ENCODE data around the gene WWTR1. TPM values are rescaled to one million over a fixed set of nuclear protein-coding genes. Genes with fewer than 3 reads are reported as not detected.
A peak's percentile ranks its signal among the peaks of the same experiment; 100 is the strongest.

Gene WWTR1
- total and polyA plus RNA-seq, 5 donors from 2014 or later = 0.33 to 2.0 (median 1.6) TPM

DNA sequence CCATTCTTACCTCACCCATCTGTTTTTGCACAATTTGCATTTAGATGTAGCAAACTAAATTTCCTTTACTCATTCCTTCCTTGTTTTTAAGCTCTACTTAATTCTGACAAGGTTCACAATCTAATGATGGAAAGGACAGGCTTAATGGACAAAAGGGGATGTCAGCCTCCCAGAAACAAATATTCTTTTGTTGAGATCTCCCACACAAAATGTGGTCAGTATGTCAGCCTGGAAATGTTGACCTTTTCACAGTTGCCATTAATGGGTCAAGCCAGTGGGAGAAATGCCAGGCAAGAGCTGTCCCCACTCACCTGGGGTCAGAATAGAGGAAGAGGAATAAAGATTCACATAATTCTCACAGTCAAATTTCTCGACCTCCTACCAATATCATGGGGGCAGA lies 27.0 kb downstream of the WWTR1 start:
- Histone ChIP-seq H3K9me3 (ENCODE audit: control insufficient read depth in 2 of 2, low read length in 2 of 2) (no peaks in the 10 kb centered on the region), H3K27ac (ENCODE audit: insufficient read depth, low read length, poor library complexity, severe bottlenecking) (no peak overlapping the region), H3K27me3 (ENCODE audit: control insufficient read depth, insufficient read depth, low read length) (no peaks in the 10 kb centered on the region), H3K4me3 (ENCODE audit: low read depth, low read length) (no peak overlapping the region), H3K36me3 (ENCODE audit: control insufficient read depth, insufficient read depth, low read length) (no peaks in the 10 kb centered on the region), H3K4me1 (ENCODE audit: control insufficient read depth, insufficient read depth, low read length, poor library complexity, severe bottlenecking) (no peaks in the 10 kb centered on the region)
- H3K4me3 Mint-ChIP-seq = no peak overlapping the region
- H3K36me3 Mint-ChIP-seq = no peaks in the 10 kb centered on the region
- peaks cover 0 to 4% (median 0%) of the 10 kb centered on the region in 7 donors for H3K9me3 Mint-ChIP-seq
- DNase-seq (no peak), ATAC-seq (ENCODE audit: low read depth in 2 of 2) (no peak)
- no peaks in the 10 kb centered on the region for H3K4me1 Mint-ChIP-seq
- H3K27me3 Mint-ChIP-seq = peaks cover 8% of the 10 kb centered on the region
- no peak overlapping the region for H3K27ac Mint-ChIP-seq

DNA sequence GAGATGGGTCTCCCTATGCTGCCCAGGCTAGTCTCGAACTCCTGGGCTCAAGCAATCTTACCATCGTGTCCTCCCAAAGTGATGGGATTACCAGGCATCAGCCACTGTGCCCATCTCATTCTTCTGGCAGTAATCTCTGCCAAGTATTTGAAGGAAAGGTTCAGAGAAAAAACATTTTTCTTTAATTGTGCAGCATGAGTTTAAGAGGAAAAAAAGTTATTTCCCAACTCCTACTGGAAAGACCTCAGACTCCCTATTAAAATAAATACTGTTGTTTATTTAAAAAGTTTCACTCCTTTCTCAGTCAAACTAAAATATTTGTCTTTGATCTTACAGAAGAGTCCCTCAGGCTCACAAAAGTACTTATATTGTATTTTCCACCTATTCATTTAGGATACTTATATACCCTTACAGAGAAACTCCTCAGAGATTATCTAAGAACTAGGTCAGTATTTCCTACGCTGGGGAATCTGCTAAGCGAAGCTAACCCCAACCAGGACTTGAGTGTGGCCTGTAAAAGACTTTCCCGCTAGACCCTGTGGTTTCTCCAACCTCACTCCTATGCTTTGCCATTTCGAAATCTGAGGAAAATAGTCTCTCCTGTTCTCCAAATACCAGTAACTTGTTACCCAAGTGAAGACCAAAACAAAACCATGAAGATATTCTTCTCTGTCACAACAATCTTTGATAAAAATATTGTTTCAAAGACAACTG lies 28.7 kb downstream of the WWTR1 start:
- H3K27me3 ChIP-seq (ENCODE audit: control insufficient read depth, insufficient read depth, low read length) = no peaks in the 10 kb centered on the region
- peaks cover 8% of the 10 kb centered on the region for H3K27me3 Mint-ChIP-seq
- ATAC-seq (ENCODE audit: low read depth in 2 of 2) = no peak

DNA sequence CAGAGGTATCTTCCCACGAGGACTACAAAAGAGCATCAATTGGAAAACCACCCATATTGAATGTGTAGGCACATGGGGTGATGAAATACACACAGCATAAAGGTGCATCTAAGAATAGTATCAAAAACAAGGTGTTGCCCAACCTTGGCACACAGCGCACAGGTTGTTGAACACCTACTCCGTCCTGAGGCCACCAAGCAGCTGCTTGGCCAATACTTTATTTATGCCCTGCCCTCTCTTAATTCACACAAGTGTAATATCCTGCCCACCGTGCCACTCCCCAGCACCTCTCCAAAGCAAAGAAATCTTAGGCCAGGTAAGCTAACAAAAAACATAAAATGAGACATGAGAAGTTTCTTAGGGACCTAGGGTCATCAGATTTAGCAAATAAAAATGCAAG lies 31.2 kb downstream of the WWTR1 start:
- Mint-ChIP-seq H3K27me3 (peaks cover 4% of the 10 kb centered on the region), H3K4me1 (peaks cover 0 to 4% (median 0%) of the 10 kb centered on the region in 4 donors), H3K36me3 (no peaks in the 10 kb centered on the region), H3K4me3 (no peak overlapping the region), H3K27ac (no peak overlapping the region), H3K9me3 (peaks cover 0 to 3% (median 0%) of the 10 kb centered on the region in 7 donors)
- no peak overlapping the region for H3K27ac ChIP-seq (ENCODE audit: insufficient read depth, low read length, poor library complexity, severe bottlenecking)
- H3K4me3 ChIP-seq (ENCODE audit: low read depth, low read length) = no peak overlapping the region
- DNase-seq = no peak
- ATAC-seq (ENCODE audit: low read depth in 2 of 2) = no peak
- no peaks in the 10 kb centered on the region for H3K9me3 ChIP-seq (ENCODE audit: control insufficient read depth in 2 of 2, low read length in 2 of 2)
- no peaks in the 10 kb centered on the region for H3K4me1 ChIP-seq (ENCODE audit: control insufficient read depth, insufficient read depth, low read length, poor library complexity, severe bottlenecking)
- no peaks in the 10 kb centered on the region for H3K36me3 ChIP-seq (ENCODE audit: control insufficient read depth, insufficient read depth, low read length)
- H3K27me3 ChIP-seq (ENCODE audit: control insufficient read depth, insufficient read depth, low read length) = no peaks in the 10 kb centered on the region

More for the DNA sequence above, 28.7 kb downstream of the WWTR1 start:
- H3K4me3 ChIP-seq (ENCODE audit: low read depth, low read length) = no peak overlapping the region
- H3K36me3 Mint-ChIP-seq = no peaks in the 10 kb centered on the region
- H3K27ac ChIP-seq (ENCODE audit: insufficient read depth, low read length, poor library complexity, severe bottlenecking) = no peak overlapping the region
- H3K27ac Mint-ChIP-seq = no peak overlapping the region
- H3K36me3 ChIP-seq (ENCODE audit: control insufficient read depth, insufficient read depth, low read length) = no peaks in the 10 kb centered on the region
- no peaks in the 10 kb centered on the region for H3K9me3 ChIP-seq (ENCODE audit: control insufficient read depth in 2 of 2, low read length in 2 of 2)
- no peaks in the 10 kb centered on the region for H3K4me1 ChIP-seq (ENCODE audit: control insufficient read depth, insufficient read depth, low read length, poor library complexity, severe bottlenecking)
- H3K4me1 Mint-ChIP-seq = no peaks in the 10 kb centered on the region
- no peak for DNase-seq
- no peak overlapping the region for H3K4me3 Mint-ChIP-seq
- H3K9me3 Mint-ChIP-seq = peaks cover 0 to 4% (median 0%) of the 10 kb centered on the region in 7 donors

GRCh38 chr3:149625795-149626194 lies 32.0 kb downstream of the WWTR1 start:
- Mint-ChIP-seq H3K9me3 (peaks cover 0 to 3% (median 0%) of the 10 kb centered on the region in 7 donors), H3K4me3 (no peak overlapping the region)
- DNase-seq = no peak

DNA sequence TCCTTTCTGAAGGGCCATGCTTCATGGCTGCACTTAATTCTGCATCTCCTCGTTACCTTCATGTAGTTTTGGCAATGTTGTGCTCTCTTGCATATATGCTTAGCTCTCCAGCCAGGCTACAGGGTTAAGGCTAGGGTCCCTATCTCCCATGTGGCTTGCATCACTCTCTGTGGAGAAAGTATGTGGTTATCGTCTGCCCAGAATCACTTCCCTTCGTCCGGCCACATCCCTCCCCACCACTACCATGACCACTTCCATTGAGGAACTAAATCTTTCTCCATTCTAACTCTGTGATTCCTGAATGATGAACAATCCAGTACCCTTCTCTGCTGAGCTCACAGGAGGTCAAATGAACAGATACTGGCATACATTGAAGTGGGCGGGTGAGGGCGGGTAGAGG lies 34.0 kb downstream of the WWTR1 start:
- DNase-seq = no peak
- H3K36me3 Mint-ChIP-seq = no peaks in the 10 kb centered on the region

More at GRCh38 chr3:149625795-149626194, 32.0 kb downstream of the WWTR1 start:
- Mint-ChIP-seq H3K4me1 (peaks cover 0 to 8% (median 6%) of the 10 kb centered on the region in 4 donors), H3K27me3 (peaks cover 4% of the 10 kb centered on the region), H3K36me3 (no peaks in the 10 kb centered on the region), H3K27ac (no peak overlapping the region)
- H3K4me1 ChIP-seq (ENCODE audit: control insufficient read depth, insufficient read depth, low read length, poor library complexity, severe bottlenecking) = peaks cover under 1% of the 10 kb centered on the region
- no peaks in the 10 kb centered on the region for H3K27me3 ChIP-seq (ENCODE audit: control insufficient read depth, insufficient read depth, low read length)
- no peaks in the 10 kb centered on the region for H3K9me3 ChIP-seq (ENCODE audit: control insufficient read depth in 2 of 2, low read length in 2 of 2)
- H3K4me3 ChIP-seq (ENCODE audit: low read depth, low read length) = no peak overlapping the region
- no peak for ATAC-seq (ENCODE audit: low read depth in 2 of 2)
- no peaks in the 10 kb centered on the region for H3K36me3 ChIP-seq (ENCODE audit: control insufficient read depth, insufficient read depth, low read length)
- no peak overlapping the region for H3K27ac ChIP-seq (ENCODE audit: insufficient read depth, low read length, poor library complexity, severe bottlenecking)

DNA sequence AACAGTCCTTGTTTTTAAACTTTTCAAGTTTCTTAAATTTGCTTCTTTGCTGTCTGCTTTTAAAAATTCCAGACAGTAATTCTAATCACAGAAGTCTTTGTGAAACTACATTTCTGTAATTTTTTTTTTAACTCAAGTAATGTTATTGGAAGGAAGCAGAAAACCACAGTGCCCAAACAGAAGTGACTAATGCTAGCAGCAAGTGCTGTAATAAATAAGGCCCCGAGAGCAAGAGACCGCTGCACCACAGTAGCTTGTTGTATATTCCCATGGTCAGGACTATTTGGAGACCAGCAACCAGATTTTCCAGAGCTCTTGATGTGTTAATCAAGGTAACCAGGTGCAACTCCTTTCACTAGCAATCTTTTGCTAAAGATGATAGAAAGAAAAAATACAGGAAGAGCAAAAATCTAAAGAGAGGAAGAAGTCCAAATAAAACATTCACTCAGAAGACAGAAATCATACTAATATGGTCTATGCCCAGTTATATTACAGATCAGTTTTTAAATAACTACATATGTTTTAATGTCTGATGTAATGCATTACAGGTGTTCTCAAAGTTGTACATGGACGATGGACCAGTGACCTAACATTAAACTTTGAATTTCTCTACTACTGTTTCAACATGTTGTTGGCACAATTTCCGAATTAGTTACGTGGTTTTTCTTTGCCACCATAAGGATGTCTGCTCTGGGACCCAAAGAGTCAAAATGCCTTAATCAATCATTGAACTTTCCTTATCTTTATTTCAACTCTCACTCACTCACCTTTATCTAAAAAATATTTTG lies 36.4 kb downstream of the WWTR1 start:
- Mint-ChIP-seq H3K9me3 (peaks cover 0 to 1% (median 0%) of the 10 kb centered on the region in 7 donors), H3K4me1 (peaks cover 2 to 11% (median 6%) of the 10 kb centered on the region in 4 donors), H3K36me3 (no peaks in the 10 kb centered on the region), H3K27ac (peak overlapping the region; percentile 26 to 88 (median 75)), H3K4me3 (peak overlapping the region in 1 of 4 donors; percentile 51), H3K27me3 (no peaks in the 10 kb centered on the region)
- peak overlapping the region; percentile 34 for H3K27ac ChIP-seq (ENCODE audit: insufficient read depth, low read length, poor library complexity, severe bottlenecking)
- H3K4me3 ChIP-seq (ENCODE audit: low read depth, low read length) = peak overlapping the region; percentile 42
- ATAC-seq (ENCODE audit: low read depth in 2 of 2) = no peak
- DNase-seq = peak in 1 of 3 donors; percentile 16
- H3K36me3 ChIP-seq (ENCODE audit: control insufficient read depth, insufficient read depth, low read length) = no peaks in the 10 kb centered on the region
- peaks cover 4% of the 10 kb centered on the region for H3K4me1 ChIP-seq (ENCODE audit: control insufficient read depth, insufficient read depth, low read length, poor library complexity, severe bottlenecking)
- no peaks in the 10 kb centered on the region for H3K9me3 ChIP-seq (ENCODE audit: control insufficient read depth in 2 of 2, low read length in 2 of 2)
- H3K27me3 ChIP-seq (ENCODE audit: control insufficient read depth, insufficient read depth, low read length) = no peaks in the 10 kb centered on the region

More for the DNA sequence above, 34.0 kb downstream of the WWTR1 start:
- Mint-ChIP-seq H3K9me3 (peaks cover 0 to 1% (median 0%) of the 10 kb centered on the region in 7 donors), H3K27me3 (no peaks in the 10 kb centered on the region), H3K4me3 (no peak overlapping the region), H3K4me1 (peaks cover 2 to 11% (median 6%) of the 10 kb centered on the region in 4 donors), H3K27ac (no peak overlapping the region)
- Histone ChIP-seq H3K27ac (ENCODE audit: insufficient read depth, low read length, poor library complexity, severe bottlenecking) (no peak overlapping the region), H3K9me3 (ENCODE audit: control insufficient read depth in 2 of 2, low read length in 2 of 2) (no peaks in the 10 kb centered on the region), H3K4me1 (ENCODE audit: control insufficient read depth, insufficient read depth, low read length, poor library complexity, severe bottlenecking) (peaks cover 4% of the 10 kb centered on the region), H3K27me3 (ENCODE audit: control insufficient read depth, insufficient read depth, low read length) (no peaks in the 10 kb centered on the region), H3K4me3 (ENCODE audit: low read depth, low read length) (no peak overlapping the region), H3K36me3 (ENCODE audit: control insufficient read depth, insufficient read depth, low read length) (no peaks in the 10 kb centered on the region)
- no peak for ATAC-seq (ENCODE audit: low read depth in 2 of 2)

- H3K27ac Mint-ChIP-seq = peak overlapping the region in 1 of 3 donors; percentile 75
- no peak for DNase-seq
- ATAC-seq (ENCODE audit: low read depth in 2 of 2) = no peak
- no peaks in the 10 kb centered on the region for H3K9me3 Mint-ChIP-seq
- no peaks in the 10 kb centered on the region for H3K27me3 ChIP-seq (ENCODE audit: control insufficient read depth, insufficient read depth, low read length)
- peaks cover 2 to 11% (median 6%) of the 10 kb centered on the region in 4 donors for H3K4me1 Mint-ChIP-seq
- no peaks in the 10 kb centered on the region for H3K9me3 ChIP-seq (ENCODE audit: control insufficient read depth in 2 of 2, low read length in 2 of 2)
- H3K36me3 Mint-ChIP-seq = no peaks in the 10 kb centered on the region
- no peaks in the 10 kb centered on the region for H3K27me3 Mint-ChIP-seq
- H3K4me1 ChIP-seq (ENCODE audit: control insufficient read depth, insufficient read depth, low read length, poor library complexity, severe bottlenecking) = peaks cover 4% of the 10 kb centered on the region
- no peak overlapping the region for H3K4me3 ChIP-seq (ENCODE audit: low read depth, low read length)
- H3K27ac ChIP-seq (ENCODE audit: insufficient read depth, low read length, poor library complexity, severe bottlenecking) = no peak overlapping the region
- no peaks in the 10 kb centered on the region for H3K36me3 ChIP-seq (ENCODE audit: control insufficient read depth, insufficient read depth, low read length)
- H3K4me3 Mint-ChIP-seq = no peak overlapping the region
These were observed 37.4 kb downstream of the WWTR1 start for GRCh38 chr3:149620291-149621020.

All from CD4-positive, CD25-positive, alpha-beta regulatory T cell (primary cell).